ENCODE measurements around the gene UGT1A5. TPM values are rescaled to one million over a fixed set of nuclear protein-coding genes. Genes with fewer than 3 reads are reported as not detected.

Gene UGT1A5
- polyA plus RNA-seq, 1 of the 3 experiments (the other 2 are of a cell fraction) = not detected

GRCh38 chr2:233718552-233718951 lies 5.8 kb downstream of the UGT1A5 start, which contains the start of gene UGT1A4:
UGT1A4 (plus strand) TSS chr2:233718736; CDS start chr2:233718821, 85 bp downstream.
- WGBS (ENCODE audit: low lambda C conversion rate) = 51% methylated on average over 7 of the region's 7 CpGs
- TF ChIP-seq IRF3 (IDR thresholded peaks at IDR 0.05; ENCODE audit: low read depth, low read length) = no peak
- no peak for TF ChIP-seq POLR2AphosphoS5 (IDR thresholded peaks at IDR 0.05; ENCODE audit: low read depth, low read length)
- TF ChIP-seq RAD21 (IDR thresholded peaks at IDR 0.05; ENCODE audit: low read length) = no peak
- no peak for TF ChIP-seq FOSL2 (IDR thresholded peaks at IDR 0.05; ENCODE audit: borderline replicate concordance, low read depth)
- no peak for TF ChIP-seq TCF12 (IDR thresholded peaks at IDR 0.05)
- no peak for TF ChIP-seq FOXJ3 (CRISPR knock-in tag; IDR thresholded peaks at IDR 0.05)
- no peak for TF ChIP-seq JUND (IDR thresholded peaks at IDR 0.05)
- no peak for TF ChIP-seq SIN3A (IDR thresholded peaks at IDR 0.05; ENCODE audit: borderline replicate concordance, low read depth, low read length)
- TF ChIP-seq USF2 (IDR thresholded peaks at IDR 0.05; ENCODE audit: borderline replicate concordance, low read depth, low read length) = no peak
- TF ChIP-seq MAX (IDR thresholded peaks at IDR 0.05; ENCODE audit: low read depth) = no peak
- TF ChIP-seq RFX5 (IDR thresholded peaks at IDR 0.05; ENCODE audit: low read length) = no peak
- TF ChIP-seq GABPA (IDR thresholded peaks at IDR 0.05; ENCODE audit: low read depth) = no peak
- no peak for TF ChIP-seq RCOR1 (IDR thresholded peaks at IDR 0.05; ENCODE audit: low read length)
- no peak for TF ChIP-seq TAF1 (IDR thresholded peaks at IDR 0.05; ENCODE audit: borderline replicate concordance, low read depth, low read length)
- TF ChIP-seq EP300 (IDR thresholded peaks at IDR 0.05; ENCODE audit: borderline replicate concordance in 1 of 2, low read depth in 1 of 2, low read length in 1 of 2) = no peak
- Histone ChIP-seq H3K9me2 (no peaks in the 10 kb centered on the region), H2AFZ (ENCODE audit: low read depth) (no peak within 1 kb of the TSS), H3K4me2 (no peak within 1 kb of the TSS), H3K9me3 (no peaks in the 10 kb centered on the region), H3K36me3 (replicated peaks in 1 of 2; ENCODE audit: control insufficient read depth in 1 of 2, insufficient read depth in 2 of 2, low read length in 1 of 2) (no peaks in the 10 kb centered on the region), H3K4me1 (ENCODE audit: control insufficient read depth in 1 of 2, insufficient read depth in 2 of 2, low read depth in 1 of 2, low read length in 1 of 2) (no peaks in the 10 kb centered on the region), H3K4me3 (ENCODE audit: low read depth in 2 of 2, low read length in 1 of 2) (no peak within 1 kb of the TSS), H3F3A (replicated peaks; ENCODE audit: insufficient read depth) (no peaks in the 10 kb centered on the region), H4K20me1 (ENCODE audit: insufficient read depth) (no peaks in the 10 kb centered on the region), H3K79me2 (ENCODE audit: insufficient read depth) (no peaks in the 10 kb centered on the region), H3K27ac (ENCODE audit: low read depth in 2 of 2, low read length in 1 of 2) (no peak within 1 kb of the TSS), H3K9ac (no peak within 1 kb of the TSS), H3K27me3 (ENCODE audit: insufficient read depth) (no peaks in the 10 kb centered on the region; the same call in 1 of the 2 replicates)
- no peak for DNase-seq
- CTCF ChIA-PET = no interaction called here
- POLR2A ChIA-PET = no interaction called here

GRCh38 chr2:233728723-233729301 lies 16.1 kb downstream of the UGT1A5 start, which contains the start of gene UGT1A3:
UGT1A3 (plus strand) TSS chr2:233729042; CDS start chr2:233729127, 85 bp downstream.
- CTCF ChIA-PET = interaction anchor here (1.3 kb wide), 1 partner anchor 18 kb away, joined by 3 read pairs; no protein-coding TSS in a partner anchor
- Histone ChIP-seq H3K4me2 (no peak within 1 kb of the TSS), H3K4me1 (ENCODE audit: control insufficient read depth in 1 of 2, insufficient read depth in 2 of 2, low read depth in 1 of 2, low read length in 1 of 2) (no peaks in the 10 kb centered on the region), H3K27me3 (ENCODE audit: insufficient read depth) (no peaks in the 10 kb centered on the region), H4K20me1 (ENCODE audit: insufficient read depth) (no peaks in the 10 kb centered on the region), H3K27ac (ENCODE audit: low read depth in 2 of 2, low read length in 1 of 2) (no peak within 1 kb of the TSS), H3K4me3 (ENCODE audit: low read depth in 2 of 2, low read length in 1 of 2) (no peak within 1 kb of the TSS), H3K9ac (no peak within 1 kb of the TSS), H3K79me2 (ENCODE audit: insufficient read depth) (no peaks in the 10 kb centered on the region), H3K36me3 (replicated peaks in 1 of 2; ENCODE audit: control insufficient read depth in 1 of 2, insufficient read depth in 2 of 2, low read length in 1 of 2) (no peaks in the 10 kb centered on the region), H2AFZ (ENCODE audit: low read depth) (no peak within 1 kb of the TSS), H3K9me3 (no peaks in the 10 kb centered on the region), H3K9me2 (no peaks in the 10 kb centered on the region), H3F3A (replicated peaks; ENCODE audit: insufficient read depth) (no peaks in the 10 kb centered on the region)
- no peak for DNase-seq
- WGBS (ENCODE audit: low lambda C conversion rate) = 28% methylated on average over 5 of the region's 8 CpGs
- TF ChIP-seq IRF3 (IDR thresholded peaks at IDR 0.05; ENCODE audit: low read depth, low read length) = no peak
- TF ChIP-seq MEF2A (IDR thresholded peaks at IDR 0.05; ENCODE audit: borderline replicate concordance, low read depth) = no peak
- TF ChIP-seq EP300 (IDR thresholded peaks at IDR 0.05; ENCODE audit: borderline replicate concordance in 1 of 2, low read depth in 1 of 2, low read length in 1 of 2) = no peak
- TF ChIP-seq FOXJ3 (CRISPR knock-in tag; IDR thresholded peaks at IDR 0.05) = no peak
- TF ChIP-seq EZH2phosphoT487 (IDR thresholded peaks at IDR 0.05; ENCODE audit: borderline replicate concordance, low read depth) = no peak
- no peak for TF ChIP-seq ZBTB33 (IDR thresholded peaks at IDR 0.05; ENCODE audit: borderline replicate concordance, low read depth)
- POLR2A ChIA-PET = no interaction called here
